GM19468 (cell line): ENCODE results near the gene TUBA1C.
"Not testable (repeated sequence)": the region's sequence is repeated elsewhere in the genome, so short reads cannot be mapped to it uniquely, and the experiment has no call there.

ENCODE experiments used
- ATAC-seq: cut with Tn5 transposase; IDR thresholded peaks from one replicate; pipeline ENCODE4 v1.9.1; 2021; ENCODE audit warnings: mild to moderate bottlenecking, moderate library complexity, moderate number of reproducible peaks; ENCODE audit not compliant: unreplicated experiment; ENCODE audit errors: extremely low read depth

The TUBA1C gene

GRCh38 chr12:49280545-49280944 is 15.7 kb downstream of the TUBA1C start:
- not testable (repeated sequence) for ATAC-seq

GRCh38 chr12:49282302-49282701 is 17.4 kb downstream of the TUBA1C start:
- no peak for ATAC-seq

- not testable (repeated sequence) for ATAC-seq
These were observed 18.0 kb downstream of the TUBA1C start for GRCh38 chr12:49282740-49283375.

GRCh38 chr12:49283541-49284429 is 18.9 kb downstream of the TUBA1C start:
- ATAC-seq: no peak

- no peak for ATAC-seq
These were observed 19.8 kb downstream of the TUBA1C start for GRCh38 chr12:49284672-49285071.

- ATAC-seq: no peak
These were observed 23.0 kb downstream of the TUBA1C start for GRCh38 chr12:49287876-49288275.

- no peak for ATAC-seq
These were observed 23.6 kb downstream of the TUBA1C start for GRCh38 chr12:49288412-49288853.

- ATAC-seq: no peak
These were observed 24.2 kb downstream of the TUBA1C start for GRCh38 chr12:49288922-49289555.

- ATAC-seq: no peak
These were observed 27.8 kb downstream of the TUBA1C start for GRCh38 chr12:49292729-49293055.

- ATAC-seq: no peak
These were observed 28.4 kb downstream of the TUBA1C start for GRCh38 chr12:49293056-49293956.

GRCh38 chr12:49294086-49294803 is 29.4 kb downstream of the TUBA1C start:
- ATAC-seq: no peak

GRCh38 chr12:49294804-49295081 is 29.9 kb downstream of the TUBA1C start:
- no peak for ATAC-seq

- ATAC-seq: no peak
These were observed 30.4 kb downstream of the TUBA1C start, which contains the start of gene PRPH for GRCh38 chr12:49295082-49295936. Gene PRPH, plus strand, starts transcription at chr12:49295147. Its CDS starts 54 bp downstream, at chr12:49295201.

- ATAC-seq: no peak
These were observed 31.4 kb downstream of the TUBA1C start for GRCh38 chr12:49296034-49296835.

GRCh38 chr12:49296836-49297694 is 32.2 kb downstream of the TUBA1C start:
- ATAC-seq: no peak

- no peak for ATAC-seq
These were observed 32.8 kb downstream of the TUBA1C start for GRCh38 chr12:49297695-49298060.

- no peak for ATAC-seq
These were observed 33.3 kb downstream of the TUBA1C start for GRCh38 chr12:49298160-49298559.
